GM20431 (cell line): Measurements from ENCODE around the gene CHRM5.

Source experiments
- in situ Hi-C: fragments of 300-500 bp; cut with MseI, MboI; formaldehyde crosslinking; loops from one replicate; pipeline ENCODE4 v1.15.0; 2020; ENCODE audit warnings: low sequenced_read_pairs; ENCODE audit not compliant: unreplicated experiment

CHRM5 gene, protein sequence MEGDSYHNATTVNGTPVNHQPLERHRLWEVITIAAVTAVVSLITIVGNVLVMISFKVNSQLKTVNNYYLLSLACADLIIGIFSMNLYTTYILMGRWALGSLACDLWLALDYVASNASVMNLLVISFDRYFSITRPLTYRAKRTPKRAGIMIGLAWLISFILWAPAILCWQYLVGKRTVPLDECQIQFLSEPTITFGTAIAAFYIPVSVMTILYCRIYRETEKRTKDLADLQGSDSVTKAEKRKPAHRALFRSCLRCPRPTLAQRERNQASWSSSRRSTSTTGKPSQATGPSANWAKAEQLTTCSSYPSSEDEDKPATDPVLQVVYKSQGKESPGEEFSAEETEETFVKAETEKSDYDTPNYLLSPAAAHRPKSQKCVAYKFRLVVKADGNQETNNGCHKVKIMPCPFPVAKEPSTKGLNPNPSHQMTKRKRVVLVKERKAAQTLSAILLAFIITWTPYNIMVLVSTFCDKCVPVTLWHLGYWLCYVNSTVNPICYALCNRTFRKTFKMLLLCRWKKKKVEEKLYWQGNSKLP

DNA sequence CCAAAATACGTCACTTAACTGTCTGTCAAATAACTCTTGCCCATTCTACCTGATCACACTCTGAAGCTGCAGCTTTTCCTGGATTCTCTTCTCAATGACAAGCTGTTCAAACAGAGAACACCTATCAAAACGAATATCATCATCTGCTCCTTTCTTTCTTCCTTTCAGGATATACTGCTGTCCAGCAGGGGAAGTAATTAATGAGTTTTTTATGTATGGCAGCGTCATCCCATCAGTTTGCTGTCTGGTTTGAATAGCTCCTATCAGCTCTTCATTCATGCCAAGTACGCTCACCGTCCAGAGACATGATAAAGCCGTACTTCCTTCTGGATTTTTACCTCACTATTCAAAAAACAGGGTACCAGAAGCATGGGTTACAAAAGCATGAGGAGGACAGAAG lies at the start of gene CHRM5:
Gene CHRM5, plus strand, starts transcription at position 274 of the 400 bp plus-strand sequence. CDS start 94,221 bp downstream, outside the sequence.
- in situ Hi-C loops: loop anchor here (25.0 kb wide), 1 partner anchor 206 kb away; no protein-coding TSS in a partner anchor

DNA sequence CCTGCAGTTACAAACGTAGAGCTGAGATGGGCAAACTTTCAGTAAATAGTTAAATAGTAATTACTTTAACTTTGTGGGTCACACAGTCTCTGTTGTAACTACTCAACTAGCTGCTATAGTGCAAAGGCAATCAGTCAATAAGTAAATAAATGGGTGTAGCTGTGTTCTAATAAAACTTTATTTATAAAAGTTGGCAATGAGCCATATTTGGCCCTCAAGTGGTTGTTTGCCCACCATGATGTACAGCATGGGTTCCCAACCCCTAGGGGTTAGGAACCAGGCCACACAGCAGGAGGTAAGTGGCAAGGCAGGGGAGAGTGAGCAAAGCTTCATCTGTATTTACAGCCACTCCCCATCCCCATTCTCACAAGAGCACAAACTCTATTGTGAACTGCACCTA lies 44.9 kb upstream of the CHRM5 start:
- in situ Hi-C loops: no loop called here

DNA sequence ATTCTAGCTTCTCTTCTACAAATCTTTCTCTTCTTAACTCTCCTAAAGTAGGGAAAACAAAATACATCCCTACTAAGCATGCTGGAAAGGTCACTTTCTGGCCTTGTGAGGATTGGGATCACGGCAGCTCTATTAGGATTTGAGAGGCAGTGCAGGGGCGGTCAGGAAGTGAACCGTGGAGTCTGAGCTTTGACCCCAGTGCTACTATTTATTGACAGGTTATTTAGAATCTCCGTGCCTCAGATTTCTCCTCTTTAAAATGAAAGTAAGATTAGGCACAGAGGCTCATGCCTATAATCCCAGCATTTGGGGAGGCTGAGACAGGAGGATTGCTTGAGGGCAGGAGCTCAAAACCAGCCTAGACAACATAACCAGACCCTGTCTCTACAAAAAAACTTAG lies 42.0 kb upstream of the CHRM5 start:
- in situ Hi-C loops: no loop called here

DNA sequence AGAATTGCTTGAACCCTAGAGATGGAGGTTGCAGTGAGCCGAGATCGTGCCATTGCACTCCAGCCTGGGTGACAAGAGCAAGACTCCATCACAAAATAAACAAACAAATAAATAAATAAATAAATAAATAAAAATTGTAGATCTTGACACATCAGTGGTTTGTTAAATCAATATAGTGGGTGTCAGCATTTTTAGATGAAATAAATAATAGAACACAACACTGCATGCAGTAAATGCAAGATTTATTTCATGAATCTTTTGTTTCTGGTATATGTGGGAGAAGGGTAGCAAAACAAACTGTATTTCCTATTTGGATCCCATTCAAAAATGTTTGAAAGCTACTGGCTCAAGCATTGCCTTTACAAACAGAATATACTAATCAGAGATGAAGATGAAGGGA lies 35.6 kb upstream of the CHRM5 start:
- in situ Hi-C loops: no loop called here

DNA sequence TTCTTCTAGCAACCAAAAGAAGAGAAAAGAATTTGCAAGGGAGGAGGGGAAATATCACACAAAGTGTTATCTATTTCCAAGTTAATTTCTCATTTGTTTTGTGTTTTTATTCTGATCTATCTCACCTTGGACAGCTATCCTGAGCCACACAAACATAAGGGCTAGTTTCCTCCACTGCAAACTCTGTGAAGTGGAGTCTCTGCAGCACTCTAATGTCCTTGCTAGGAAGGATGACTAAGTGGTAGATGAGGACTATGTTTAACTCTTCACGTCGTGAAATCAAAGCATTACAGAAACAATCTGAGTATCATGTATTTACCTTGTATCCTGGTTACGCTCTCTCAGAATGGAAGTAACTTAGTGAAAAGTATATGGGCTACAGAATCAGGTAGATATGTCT lies 33.9 kb upstream of the CHRM5 start:
- in situ Hi-C loops: no loop called here

DNA sequence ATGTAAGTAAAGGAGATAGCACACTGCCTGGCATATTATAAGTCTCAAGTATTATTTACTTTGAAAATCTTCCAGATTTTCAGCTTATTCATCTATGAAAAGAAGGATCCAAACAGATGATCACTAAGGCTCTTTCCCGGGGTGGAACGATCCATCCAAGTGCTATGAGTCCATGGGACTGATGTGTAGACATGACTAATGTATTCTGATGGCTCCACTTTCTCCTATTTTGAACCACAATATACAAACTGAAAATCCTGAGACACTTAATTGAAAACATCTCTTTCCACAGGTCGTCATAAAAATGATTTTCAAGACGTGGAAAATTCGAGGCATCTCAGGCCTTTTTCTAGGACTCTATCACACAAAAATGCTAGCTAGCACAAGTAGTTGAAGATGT lies 33.4 kb upstream of the CHRM5 start:
- in situ Hi-C loops: no loop called here

DNA sequence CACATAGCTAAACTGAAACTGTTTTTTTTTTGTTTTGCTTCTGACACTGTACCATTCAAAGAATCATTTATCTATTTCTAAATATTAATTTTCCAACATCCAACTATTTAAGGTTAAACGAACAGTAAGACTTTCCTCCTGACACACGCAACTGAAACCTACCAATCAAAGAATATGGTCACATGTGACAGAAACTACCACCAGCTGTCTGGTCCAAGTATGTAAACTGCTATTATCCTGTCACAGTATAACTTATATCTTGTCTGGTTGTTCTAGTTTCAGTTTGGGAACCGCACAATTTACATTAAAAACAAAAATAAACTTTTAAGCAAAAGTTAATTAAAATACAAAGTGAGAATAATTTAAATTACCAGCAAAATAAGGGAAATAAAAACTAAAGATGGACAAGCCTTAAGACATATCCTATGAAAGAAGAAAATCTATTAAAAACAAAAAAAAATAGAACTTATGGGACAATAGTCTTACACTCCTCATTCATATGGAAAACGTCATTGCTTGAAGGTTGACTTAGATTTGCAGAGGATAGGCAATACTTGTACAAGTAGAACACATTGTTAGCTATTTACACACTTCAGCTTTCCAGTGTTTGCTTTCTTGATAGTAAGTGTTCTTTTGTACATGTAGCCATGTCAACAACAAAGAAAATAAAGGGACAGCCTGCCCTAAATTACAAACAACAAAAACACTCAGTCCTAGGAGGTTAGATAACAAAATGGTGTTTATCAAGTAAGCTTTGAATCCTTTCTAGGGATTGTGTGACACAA lies 26.8 kb upstream of the CHRM5 start:
- in situ Hi-C loops: no loop called here

DNA sequence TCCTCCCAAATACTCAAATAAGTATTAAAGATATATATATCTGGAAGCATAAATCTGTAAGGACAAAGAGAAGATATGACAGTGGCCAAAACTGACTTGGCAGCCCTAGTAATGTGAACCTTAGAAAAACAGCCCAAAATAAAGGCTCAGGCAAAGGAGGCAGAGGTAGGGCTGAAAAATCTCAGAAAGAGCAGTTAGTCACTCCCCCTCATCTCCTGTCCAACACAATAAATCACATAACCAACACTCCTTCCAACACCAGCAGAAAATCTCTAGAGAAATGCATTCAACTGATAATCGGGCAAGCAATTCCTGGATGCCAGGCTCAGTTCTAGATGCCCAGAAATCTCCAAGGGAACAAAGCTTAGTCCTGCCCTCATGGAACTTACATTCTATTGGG lies 22.1 kb upstream of the CHRM5 start:
- in situ Hi-C loops: no loop called here

DNA sequence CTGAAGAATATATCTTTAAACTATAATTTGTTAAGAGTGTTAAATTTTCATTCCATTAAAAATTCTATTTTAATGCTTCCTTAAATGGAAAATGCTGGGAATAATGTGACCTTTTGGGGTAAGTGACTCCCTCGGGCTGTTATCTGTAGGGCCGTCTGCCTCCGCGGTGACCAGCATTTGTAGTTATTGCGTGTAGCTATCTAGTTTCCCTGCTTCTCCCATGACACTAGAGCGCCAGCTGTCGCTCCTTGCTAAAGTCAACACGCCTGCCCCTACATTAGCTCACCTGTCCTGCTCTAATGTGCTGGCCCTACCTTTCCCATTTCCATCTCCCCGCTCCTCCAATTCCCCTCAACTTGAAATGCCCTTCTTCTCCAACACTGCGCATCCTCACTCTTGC lies 12.4 kb upstream of the CHRM5 start:
- in situ Hi-C loops: loop anchor here (25.0 kb wide), 1 partner anchor 194 kb away; no protein-coding TSS in a partner anchor

DNA sequence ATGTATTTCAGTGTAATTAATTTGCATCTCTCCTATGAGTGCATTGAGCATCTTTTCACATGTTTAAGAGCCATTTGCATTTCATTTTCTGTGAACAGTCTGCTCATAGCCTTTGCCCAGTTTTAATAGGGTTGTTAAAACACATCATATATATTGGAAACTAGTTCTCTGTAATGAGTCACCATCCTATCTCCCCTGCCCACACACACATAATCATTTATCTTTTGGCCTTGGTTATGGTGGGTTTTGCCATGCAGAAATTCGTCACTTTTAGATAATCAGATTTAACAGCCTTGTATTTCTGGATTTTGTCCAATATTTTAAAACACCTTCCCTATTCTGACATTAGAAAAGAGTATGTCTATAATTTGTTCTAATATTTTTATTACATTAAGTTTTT lies 11.9 kb upstream of the CHRM5 start:
- in situ Hi-C loops: loop anchor here (25.0 kb wide), 1 partner anchor 194 kb away; no protein-coding TSS in a partner anchor

DNA sequence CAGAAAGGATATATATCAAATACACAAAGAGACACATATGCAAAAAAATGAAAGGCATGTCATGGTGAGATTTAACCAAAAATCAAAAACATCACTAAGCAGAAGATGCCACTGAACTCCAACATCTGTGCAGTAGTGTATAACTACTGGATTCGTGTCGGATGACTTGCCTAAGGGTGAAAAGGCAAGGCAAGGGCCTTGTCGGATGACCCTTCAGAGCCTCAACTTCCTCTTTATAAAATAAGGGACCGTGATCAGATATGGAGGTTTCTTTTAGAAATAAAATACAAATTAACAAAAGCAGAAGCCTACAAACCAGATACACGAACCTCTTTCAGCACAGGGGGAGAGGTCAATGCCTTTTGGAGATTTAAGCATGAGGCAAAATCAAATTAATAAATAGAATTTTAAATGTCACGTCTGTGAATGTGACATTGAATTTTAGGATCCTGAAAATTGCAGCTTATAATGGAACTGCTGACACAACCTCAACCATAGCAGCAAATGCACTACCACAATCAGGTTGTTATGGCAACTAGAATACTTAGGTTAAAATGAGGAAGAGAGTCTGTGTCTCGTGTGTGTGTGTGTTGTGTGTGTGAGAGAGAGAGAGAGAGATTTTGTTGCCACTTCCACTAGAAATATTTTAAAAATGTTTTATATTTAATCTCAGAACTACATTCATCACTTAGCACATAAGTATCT lies 8.3 kb upstream of the CHRM5 start:
- in situ Hi-C loops: loop anchor here (25.0 kb wide), 1 partner anchor 198 kb away; no protein-coding TSS in a partner anchor

DNA sequence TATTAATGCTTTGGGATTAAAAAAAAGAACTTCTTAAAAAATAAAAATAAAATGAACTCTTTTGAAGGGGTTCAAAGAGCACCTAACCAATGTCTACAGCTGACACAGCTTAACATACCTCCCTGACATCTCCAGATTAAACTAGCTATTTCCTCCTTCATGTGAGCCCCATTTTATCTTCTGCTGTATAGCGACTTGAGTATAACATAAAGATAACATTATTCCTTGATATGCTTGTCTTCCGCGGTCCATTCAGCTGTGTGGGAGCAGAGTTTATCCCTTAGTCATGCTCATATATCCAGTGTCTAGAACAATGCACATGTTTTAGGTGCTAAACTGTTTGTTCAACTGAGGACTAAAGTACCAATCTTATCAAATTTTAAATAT lies 7.8 kb upstream of the CHRM5 start:
- in situ Hi-C loops: loop anchor here (25.0 kb wide), 1 partner anchor 198 kb away; no protein-coding TSS in a partner anchor

DNA sequence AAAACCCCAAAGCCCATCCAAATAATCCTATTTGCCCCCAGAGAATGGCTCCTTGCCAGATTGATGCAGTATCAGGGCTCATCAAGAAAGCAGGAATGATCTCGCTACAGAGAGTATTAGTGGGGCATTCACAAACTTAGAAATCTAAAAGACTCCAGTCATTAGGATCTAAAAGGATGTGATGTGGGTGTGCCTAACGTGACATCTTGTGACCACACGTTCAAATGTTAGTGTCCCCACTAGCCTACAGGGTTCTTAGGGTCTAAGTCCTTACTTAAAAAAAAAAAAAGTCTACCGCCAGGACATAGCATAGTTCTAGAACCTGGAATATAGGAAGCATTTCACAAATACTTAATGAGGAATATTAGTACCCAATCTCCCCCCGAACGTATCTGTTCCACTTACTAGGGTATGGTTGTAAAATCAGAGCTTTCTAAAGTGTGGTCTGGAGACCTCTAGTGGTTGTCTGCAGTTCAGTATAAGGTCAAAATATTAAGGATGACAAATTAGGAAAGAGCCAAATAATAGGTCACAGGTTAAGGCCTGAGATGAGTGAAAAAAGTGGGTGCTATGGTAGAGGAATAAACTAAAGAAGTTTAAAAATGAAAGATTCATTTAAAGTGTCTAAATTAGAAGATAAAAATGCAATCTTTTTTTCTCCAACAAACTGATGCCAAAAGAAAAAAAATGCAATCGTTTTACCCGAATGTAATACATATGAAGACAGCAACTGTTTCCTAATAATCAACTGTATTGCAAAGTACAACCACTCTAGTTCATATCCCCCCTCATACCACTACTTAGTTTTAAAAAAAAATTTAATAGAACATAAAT lies 4.2 kb upstream of the CHRM5 start:
- in situ Hi-C loops: loop anchor here (25.0 kb wide), 1 partner anchor 202 kb away; no protein-coding TSS in a partner anchor

DNA sequence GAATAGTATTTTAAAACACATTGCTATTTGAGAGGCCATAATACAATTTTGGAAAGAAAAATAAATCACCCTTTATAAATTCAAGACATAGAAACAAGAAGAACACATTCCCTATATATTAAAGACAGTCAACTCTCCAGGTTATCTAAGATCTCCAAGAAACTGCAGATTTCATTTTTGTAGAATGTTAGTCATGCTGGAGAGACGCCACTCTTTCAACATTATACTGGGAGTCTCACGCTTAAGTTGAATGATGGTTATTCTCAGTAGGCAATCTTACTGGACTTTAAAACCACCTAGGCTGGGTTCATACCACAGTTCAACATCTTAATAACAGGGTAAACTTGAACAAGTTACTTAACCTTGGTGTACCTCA lies 3.6 kb upstream of the CHRM5 start:
- in situ Hi-C loops: loop anchor here (25.0 kb wide), 1 partner anchor 202 kb away; no protein-coding TSS in a partner anchor

DNA sequence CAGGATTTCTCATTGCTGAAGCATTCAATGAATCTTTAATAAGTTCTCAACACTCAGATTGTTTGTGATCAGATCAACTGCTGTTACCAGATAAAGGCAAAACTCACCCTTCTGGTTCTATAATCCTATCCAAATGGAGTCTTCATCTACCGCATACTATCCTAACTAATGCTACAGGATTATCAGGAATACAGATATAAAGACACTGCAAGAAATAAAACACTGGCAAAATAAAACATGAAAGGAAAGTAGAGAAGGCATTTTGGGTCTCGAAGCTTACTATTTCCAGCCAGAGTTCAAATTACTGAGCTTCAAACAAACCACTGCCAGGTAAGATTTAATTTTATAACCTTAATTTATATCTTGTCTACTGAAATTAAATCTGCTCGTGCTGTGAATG lies 524 bp downstream of the CHRM5 start:
- in situ Hi-C loops: loop anchor here (25.0 kb wide), 1 partner anchor 207 kb away; no protein-coding TSS in a partner anchor

DNA sequence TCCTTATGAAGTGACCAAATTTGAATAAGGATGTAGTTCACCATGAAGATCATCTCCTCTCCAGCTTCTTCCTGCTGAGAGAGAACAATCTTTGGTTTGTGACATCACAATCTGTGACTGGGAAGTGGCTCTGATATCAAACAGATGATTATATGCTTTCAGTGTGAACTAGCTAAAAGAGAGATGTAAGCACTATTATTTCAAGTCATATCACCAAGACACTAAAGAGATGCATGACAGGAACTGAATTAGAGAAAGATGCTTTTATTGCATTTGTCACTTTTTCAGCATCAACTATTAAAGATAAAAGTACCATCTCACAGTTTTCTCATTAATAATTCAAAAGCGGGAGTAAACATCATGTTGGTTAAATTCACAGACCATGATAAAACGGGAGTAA lies 3.5 kb downstream of the CHRM5 start:
- in situ Hi-C loops: loop anchor here (25.0 kb wide), 1 partner anchor 210 kb away; no protein-coding TSS in a partner anchor

DNA sequence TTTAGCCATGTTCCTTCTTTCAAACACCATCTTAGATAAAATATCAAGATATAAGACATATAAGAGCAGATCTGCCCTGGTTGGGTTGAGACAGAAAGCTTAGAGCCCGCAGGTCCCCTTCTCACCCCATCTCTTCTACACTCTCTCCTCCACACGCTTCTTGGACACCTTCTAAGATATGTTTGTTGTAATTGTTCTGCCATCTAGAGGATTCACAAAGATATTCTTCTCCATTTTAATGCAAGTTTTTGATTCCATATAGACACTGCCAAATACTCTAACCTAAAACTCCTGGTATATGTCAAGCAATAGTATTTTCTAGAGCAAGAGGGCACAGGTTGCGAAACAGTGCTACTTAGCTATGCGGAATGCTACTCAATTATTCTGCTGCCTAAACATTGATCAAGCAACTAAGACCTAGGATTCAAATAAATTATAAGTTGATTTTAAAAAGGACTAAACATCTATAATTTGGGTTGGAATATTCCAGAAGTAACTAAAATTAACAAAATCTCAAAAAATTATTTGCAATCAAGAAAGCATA lies 6.8 kb downstream of the CHRM5 start:
- in situ Hi-C loops: no loop called here

DNA sequence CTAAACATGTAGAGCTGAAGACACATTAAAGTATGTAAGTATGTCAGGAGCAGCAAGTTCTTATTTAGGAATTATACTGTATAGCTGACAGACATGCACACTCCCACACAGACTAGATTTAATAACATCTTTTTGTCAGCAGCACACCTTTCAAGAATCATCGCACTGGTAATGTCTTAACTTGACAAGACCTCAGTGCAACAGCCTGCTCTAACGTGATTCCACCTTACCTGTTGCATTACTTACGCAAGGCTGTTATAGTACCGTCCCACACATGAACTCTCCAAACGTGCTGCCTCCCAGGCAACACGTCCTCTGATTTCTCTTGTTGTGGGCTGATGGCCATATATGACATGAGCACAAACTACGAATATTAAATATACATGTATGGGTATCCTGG lies 11.9 kb downstream of the CHRM5 start:
- in situ Hi-C loops: no loop called here

DNA sequence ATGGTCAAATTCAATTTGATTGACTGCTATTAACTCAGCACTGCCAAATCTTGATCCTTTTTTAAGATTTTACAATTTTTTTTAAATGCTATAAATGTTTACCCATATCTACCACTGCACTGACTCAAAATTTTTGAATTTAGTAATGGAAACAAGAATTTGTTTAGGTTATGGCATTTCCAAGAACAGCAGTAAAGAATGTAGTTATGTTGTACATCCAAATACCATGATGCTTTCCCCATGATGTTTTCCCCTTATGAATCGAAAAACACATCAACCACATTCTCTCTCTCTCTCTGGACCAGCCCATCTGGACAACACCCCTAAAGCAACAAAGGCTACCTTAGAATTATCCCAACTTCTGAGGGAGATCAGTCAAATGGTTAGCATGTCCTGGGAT lies 14.2 kb downstream of the CHRM5 start:
- in situ Hi-C loops: no loop called here
